K562 (cell line): ENCODE results near the gene HSF5. TPM values are rescaled to one million over a fixed set of nuclear protein-coding genes. Genes with fewer than 3 reads are reported as not detected.
A peak's percentile ranks its signal among the peaks of the same experiment; 100 is the strongest.

Experiments used
- CBX2 ChIP-seq: fragments of 200-600 bp; sonication (generic); IDR thresholded peaks from one replicate; pipeline ENCODE4 v1.6.1; 2012; ENCODE audit warnings: mild to moderate bottlenecking, low read length, inconsistent platforms; ENCODE audit not compliant: insufficient read depth, poor library complexity, severe bottlenecking
- CHD1 ChIP-seq: fragments of 200-600 bp; sonication (generic); IDR thresholded peaks from one replicate; pipeline ENCODE4 v1.6.1; 2012; ENCODE audit warnings: mild to moderate bottlenecking, moderate library complexity, low read length, inconsistent platforms
- DIDO1 ChIP-seq: fragments of 450-650 bp; IDR thresholded peaks from 2 replicates; pipeline ENCODE4 v1.6.1; 2016; ENCODE audit warnings: low read depth, missing biosample characterization, missing genetic modification characterization
- EP300 ChIP-seq: IDR thresholded peaks from 2 replicates; pipeline ENCODE4 v1.6.1; 2012; ENCODE audit warnings: low read length, improper control_type of control experiment
- ETS2 ChIP-seq: IDR thresholded peaks from 2 replicates; pipeline ENCODE4 v1.6.1; 2016; ENCODE audit warnings: borderline replicate concordance, missing genetic modification characterization, mild to moderate bottlenecking, moderate library complexity, missing compliant biosample characterization; ENCODE audit not compliant: poor library complexity, severe bottlenecking
- FOXA3 ChIP-seq, 2 experiments: fragments of 450-650 bp in 1 of 2; sonication (generic) in 1 of 2; formaldehyde crosslinking; IDR thresholded peaks in 1 of 2; conservative IDR thresholded peaks in 1 of 2; 2 replicates each; pipeline versions ENCODE4 v1.4.0 to v1.8.0; 2020 to 2022; ENCODE audit warnings: mild to moderate bottlenecking in 2 of 2, missing genetic modification reagents in 1 of 2
- HMGN3 ChIP-seq: IDR thresholded peaks from 2 replicates; pipeline ENCODE4 v1.6.1; 2011; ENCODE audit warnings: borderline replicate concordance, low read depth, mild to moderate bottlenecking, mixed read lengths, low read length; ENCODE audit not compliant: insufficient read length; ENCODE audit errors: extremely low read depth
- L3MBTL2 ChIP-seq: fragments of 450-650 bp; IDR thresholded peaks from 2 replicates; pipeline ENCODE4 v1.6.1; 2016; ENCODE audit warnings: mild to moderate bottlenecking, moderate library complexity
- MAFF ChIP-seq: IDR thresholded peaks from 2 replicates; pipeline ENCODE4 v1.6.1; 2012; ENCODE audit warnings: low read length, improper control_type of control experiment
- MCM2 ChIP-seq: fragments of 450-650 bp; IDR thresholded peaks from 2 replicates; pipeline ENCODE4 v1.6.1; 2017; ENCODE audit warnings: low read depth, mild to moderate bottlenecking
- MECOM ChIP-seq: fragments of 250-450 bp; sonication (Bioruptor Pico); IDR thresholded peaks from 2 replicates; pipeline ENCODE4 v1.8.0; 2022; ENCODE audit warnings: inconsistent platforms
- MXI1 ChIP-seq: IDR thresholded peaks from 2 replicates; pipeline ENCODE4 v1.6.1; 2011; ENCODE audit warnings: low read depth, mild to moderate bottlenecking, improper control_type of control experiment, low read length
- NCOA1 ChIP-seq: fragments of 450-650 bp; IDR thresholded peaks from 2 replicates; pipeline ENCODE4 v1.6.1; 2016; ENCODE audit warnings: low read depth
- OTX1 ChIP-seq: fragments of 450-650 bp; formaldehyde crosslinking; IDR thresholded peaks from 2 replicates; pipeline ENCODE4 v1.4.0; 2022; ENCODE audit warnings: mild to moderate bottlenecking
- POLR2H ChIP-seq: IDR thresholded peaks from 2 replicates; pipeline ENCODE4 v1.6.1; 2016; ENCODE audit warnings: missing genetic modification characterization, low read depth, mild to moderate bottlenecking, control low read depth, missing compliant biosample characterization, moderate library complexity
- SIN3B ChIP-seq: fragments of 450-650 bp; IDR thresholded peaks from 2 replicates; pipeline ENCODE4 v1.6.1; 2017; ENCODE audit warnings: low read depth, mild to moderate bottlenecking, moderate library complexity
- SLC30A9 ChIP-seq: fragments of 250-450 bp; sonication (Bioruptor Pico); IDR thresholded peaks from 2 replicates; pipeline ENCODE4 v1.8.0; 2022; ENCODE audit warnings: mild to moderate bottlenecking, moderate library complexity
- STAG1 ChIP-seq: sonication (generic); formaldehyde crosslinking; IDR thresholded peaks from 2 replicates; pipeline ENCODE4 v1.5.0; 2020; ENCODE audit warnings: missing genetic modification reagents, borderline replicate concordance
- SUPT5H ChIP-seq: fragments of 450-650 bp; IDR thresholded peaks from 2 replicates; pipeline ENCODE4 v1.6.1; 2016
- TAL1 ChIP-seq: fragments of 450-650 bp; IDR thresholded peaks from 2 replicates; pipeline ENCODE4 v1.6.1; 2016; ENCODE audit warnings: mild to moderate bottlenecking
- WHSC1 ChIP-seq: IDR thresholded peaks from one replicate; pipeline ENCODE4 v1.6.1; 2012; ENCODE audit warnings: low read length, control low read depth, inconsistent platforms
- ZC3H4 ChIP-seq: sonication (generic); formaldehyde crosslinking; IDR thresholded peaks from 2 replicates; pipeline ENCODE4 v1.9.0; 2021; ENCODE audit warnings: missing genetic modification reagents, borderline replicate concordance
- ZNF232 ChIP-seq: sonication (generic); formaldehyde crosslinking; IDR thresholded peaks from 2 replicates; pipeline ENCODE4 v1.8.0; 2022; ENCODE audit warnings: mild to moderate bottlenecking, missing genetic modification reagents
- polyA plus RNA-seq, 8 experiments: library from polyadenylated mRNA; depleted of rRNA in 4 of 8; stranded (reverse) in 5 of 8; unstranded in 3 of 8; fragments of >200 nt; fragmentation: Nextera tagmentation in 2 of 8; fragmentation: Illumina TruSeq in 1 of 8; extraction: Ambion mirVana in 2 of 8; extraction: Trizol in 1 of 8; gene quantifications; 2 replicates each; pipeline versions ENCODE4 v1.2.1 to v1.2.3, GENCODE V29; 2011 to 2014; ENCODE audit warnings: inconsistent platforms in 1 of 8, missing spikeins in 1 of 8
- total RNA-seq, 7 experiments: library from RNA; depleted of rRNA in 6 of 7; stranded (reverse); fragments of >200 nt in 6 of 7; fragmentation: Illumina TruSeq in 2 of 7; extraction: Trizol in 2 of 7; gene quantifications; 2 replicates each; pipeline versions ENCODE4 v1.2.1 to v1.2.3, GENCODE V29; 2011 to 2021; ENCODE audit warnings: low replicate concordance in 1 of 7
- TF ChIP-seq, protein P1 (sequence below): fragments of 450-650 bp; IDR thresholded peaks from 2 replicates; pipeline ENCODE4 v1.6.1; 2016; ENCODE audit warnings: low read depth

Gene HSF5
- total and polyA plus RNA-seq, 9 of the 15 experiments (the other 6 are each of a cell fraction or from before 2014, with no cell fraction given): 0.04 TPM; not detected in 8

DNA sequence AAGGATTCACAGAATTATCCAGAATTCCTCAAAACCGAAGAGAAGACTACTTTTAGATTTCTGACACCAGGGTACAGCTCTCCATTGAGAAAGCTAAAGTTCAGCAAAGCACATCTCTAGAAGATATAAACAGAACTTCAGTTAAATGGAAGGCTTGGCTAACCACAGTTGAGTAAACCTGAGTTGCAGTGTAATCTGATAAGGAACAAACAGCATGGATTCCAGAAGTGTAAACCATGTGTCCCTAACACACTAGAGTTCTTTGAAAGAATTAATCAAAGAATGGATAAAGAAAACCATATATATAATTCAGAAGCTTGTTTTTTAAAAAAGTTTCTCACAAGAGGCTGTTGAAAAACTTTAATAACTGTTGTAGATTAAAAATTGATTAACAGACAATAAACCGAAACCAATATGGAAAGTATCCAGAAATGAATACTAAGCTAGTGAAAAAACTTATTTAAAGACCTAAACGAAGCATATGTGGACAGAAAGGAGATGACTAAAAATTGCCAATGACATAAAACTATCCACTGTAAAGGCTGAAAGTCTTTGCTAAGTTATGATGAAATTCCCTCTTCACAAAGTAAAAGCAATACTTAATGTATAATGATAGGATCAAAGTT, 75.1 kb downstream of the HSF5 start (continued):
- TF ChIP-seq POLR2H (tag) (peak; percentile 40; the same call in 1 of the 2 replicates), L3MBTL2 (peak; percentile 79), SUPT5H (no peak), MXI1 (no peak), MECOM (CRISPR knock-in tag) (no peak), MCM2 (no peak), STAG1 (no peak), WHSC1 (no peak), NCOA1 (no peak), ETS2 (tag) (no peak), DIDO1 (peak; percentile 16; the same call in 1 of the 2 replicates), ZNF232 (CRISPR knock-in tag) (no peak), CBX2 (no peak), HMGN3 (no peak), ZC3H4 (no peak), SIN3B (no peak), TAL1 (no peak), FOXA3 (CRISPR knock-in tag; conservative IDR thresholded peaks at IDR 0.05 in 1 of 2, IDR thresholded peaks at IDR 0.05 in 1 of 2) (peak in 1 of 2 experiments; percentile 79; a peak in 2 of 4 replicates), OTX1 (CRISPR knock-in tag) (no peak), EP300 (0 out of 2 replicates have a peak, but pooled peaks have one; percentile 34), MAFF (no peak), SLC30A9 (CRISPR knock-in tag) (no peak), CHD1 (no peak)
- TF ChIP-seq, protein P1, sequence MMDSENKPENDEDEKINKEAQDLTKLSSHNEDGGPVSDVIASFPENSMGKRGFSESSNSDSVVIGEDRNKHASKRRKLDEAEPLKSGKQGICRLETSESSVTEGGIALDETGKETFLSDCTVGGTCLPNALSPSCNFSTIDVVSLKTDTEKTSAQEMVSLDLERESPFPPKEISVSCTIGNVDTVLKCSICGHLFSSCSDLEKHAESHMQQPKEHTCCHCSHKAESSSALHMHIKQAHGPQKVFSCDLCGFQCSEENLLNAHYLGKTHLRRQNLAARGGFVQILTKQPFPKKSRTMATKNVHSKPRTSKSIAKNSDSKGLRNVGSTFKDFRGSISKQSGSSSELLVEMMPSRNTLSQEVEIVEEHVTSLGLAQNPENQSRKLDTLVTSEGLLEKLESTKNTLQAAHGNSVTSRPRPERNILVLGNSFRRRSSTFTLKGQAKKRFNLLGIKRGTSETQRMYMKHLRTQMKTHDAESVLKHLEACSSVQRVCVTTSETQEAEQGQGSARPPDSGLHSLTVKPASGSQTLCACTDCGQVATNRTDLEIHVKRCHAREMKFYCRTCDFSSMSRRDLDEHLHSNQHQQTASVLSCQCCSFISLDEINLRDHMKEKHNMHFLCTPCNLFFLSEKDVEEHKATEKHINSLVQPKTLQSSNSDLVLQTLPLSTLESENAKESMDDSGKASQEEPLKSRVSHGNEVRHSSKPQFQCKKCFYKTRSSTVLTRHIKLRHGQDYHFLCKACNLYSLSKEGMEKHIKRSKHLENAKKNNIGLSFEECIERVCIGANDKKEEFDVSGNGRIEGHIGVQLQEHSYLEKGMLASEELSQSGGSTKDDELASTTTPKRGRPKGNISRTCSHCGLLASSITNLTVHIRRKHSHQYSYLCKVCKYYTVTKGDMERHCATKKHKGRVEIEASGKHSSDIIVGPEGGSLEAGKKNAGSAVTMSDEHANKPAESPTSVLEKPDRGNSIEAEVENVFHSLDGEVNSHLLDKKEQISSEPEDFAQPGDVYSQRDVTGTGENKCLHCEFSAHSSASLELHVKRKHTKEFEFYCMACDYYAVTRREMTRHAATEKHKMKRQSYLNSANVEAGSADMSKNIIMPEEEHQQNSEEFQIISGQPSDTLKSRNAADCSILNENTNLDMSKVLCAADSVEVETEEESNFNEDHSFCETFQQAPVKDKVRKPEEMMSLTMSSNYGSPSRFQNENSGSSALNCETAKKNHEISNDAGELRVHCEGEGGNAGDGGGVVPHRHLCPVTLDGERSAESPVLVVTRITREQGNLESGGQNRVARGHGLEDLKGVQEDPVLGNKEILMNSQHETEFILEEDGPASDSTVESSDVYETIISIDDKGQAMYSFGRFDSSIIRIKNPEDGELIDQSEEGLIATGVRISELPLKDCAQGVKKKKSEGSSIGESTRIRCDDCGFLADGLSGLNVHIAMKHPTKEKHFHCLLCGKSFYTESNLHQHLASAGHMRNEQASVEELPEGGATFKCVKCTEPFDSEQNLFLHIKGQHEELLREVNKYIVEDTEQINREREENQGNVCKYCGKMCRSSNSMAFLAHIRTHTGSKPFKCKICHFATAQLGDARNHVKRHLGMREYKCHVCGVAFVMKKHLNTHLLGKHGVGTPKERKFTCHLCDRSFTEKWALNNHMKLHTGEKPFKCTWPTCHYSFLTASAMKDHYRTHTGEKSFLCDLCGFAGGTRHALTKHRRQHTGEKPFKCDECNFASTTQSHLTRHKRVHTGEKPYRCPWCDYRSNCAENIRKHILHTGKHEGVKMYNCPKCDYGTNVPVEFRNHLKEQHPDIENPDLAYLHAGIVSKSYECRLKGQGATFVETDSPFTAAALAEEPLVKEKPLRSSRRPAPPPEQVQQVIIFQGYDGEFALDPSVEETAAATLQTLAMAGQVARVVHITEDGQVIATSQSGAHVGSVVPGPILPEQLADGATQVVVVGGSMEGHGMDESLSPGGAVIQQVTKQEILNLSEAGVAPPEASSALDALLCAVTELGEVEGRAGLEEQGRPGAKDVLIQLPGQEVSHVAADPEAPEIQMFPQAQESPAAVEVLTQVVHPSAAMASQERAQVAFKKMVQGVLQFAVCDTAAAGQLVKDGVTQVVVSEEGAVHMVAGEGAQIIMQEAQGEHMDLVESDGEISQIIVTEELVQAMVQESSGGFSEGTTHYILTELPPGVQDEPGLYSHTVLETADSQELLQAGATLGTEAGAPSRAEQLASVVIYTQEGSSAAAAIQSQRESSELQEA: no peak
